BE2C (cell line): Measurements from ENCODE around the gene TRPV4. TPM values are rescaled to one million over a fixed set of nuclear protein-coding genes. Genes with fewer than 3 reads are reported as not detected.

ENCODE experiments used
- DNase-seq: peaks from one replicate; pipeline ENCODE4 v3.0.0-alpha.2; 2020
- H3K27me3 ChIP-seq: fragments of 250-450 bp; sonication (Bioruptor Pico); 2 replicates; pipeline ENCODE4 v1.5.1; 2020; ENCODE audit warnings: mild to moderate bottlenecking
- H3K36me3 ChIP-seq: fragments of 250-450 bp; sonication (Bioruptor Pico); 2 replicates; pipeline ENCODE4 v1.5.1; 2020; ENCODE audit warnings: mild to moderate bottlenecking
- H3K4me1 ChIP-seq: fragments of 250-450 bp; sonication (Bioruptor Pico); 2 replicates; pipeline ENCODE4 v1.5.1; 2020
- H3K4me3 ChIP-seq: 2 replicates; pipeline ENCODE4 v1.5.1; 2011; ENCODE audit warnings: low read depth, low read length
- H3K9me3 ChIP-seq: fragments of 250-450 bp; sonication (Bioruptor Pico); 2 replicates; pipeline ENCODE4 v1.5.1; 2020
- CTCF ChIP-seq: IDR thresholded peaks from 2 replicates; pipeline ENCODE4 v1.5.1; 2012; ENCODE audit warnings: mild to moderate bottlenecking, low read depth, low read length
- polyA plus RNA-seq: library from polyadenylated mRNA; unstranded; fragments of >200 nt; gene quantifications from one replicate; pipeline ENCODE4 v1.2.1, GENCODE V29; 2012; ENCODE audit warnings: low read depth, missing spikeins; ENCODE audit not compliant: insufficient read length, insufficient read depth

TRPV4 gene
- not detected for polyA plus RNA-seq

DNA sequence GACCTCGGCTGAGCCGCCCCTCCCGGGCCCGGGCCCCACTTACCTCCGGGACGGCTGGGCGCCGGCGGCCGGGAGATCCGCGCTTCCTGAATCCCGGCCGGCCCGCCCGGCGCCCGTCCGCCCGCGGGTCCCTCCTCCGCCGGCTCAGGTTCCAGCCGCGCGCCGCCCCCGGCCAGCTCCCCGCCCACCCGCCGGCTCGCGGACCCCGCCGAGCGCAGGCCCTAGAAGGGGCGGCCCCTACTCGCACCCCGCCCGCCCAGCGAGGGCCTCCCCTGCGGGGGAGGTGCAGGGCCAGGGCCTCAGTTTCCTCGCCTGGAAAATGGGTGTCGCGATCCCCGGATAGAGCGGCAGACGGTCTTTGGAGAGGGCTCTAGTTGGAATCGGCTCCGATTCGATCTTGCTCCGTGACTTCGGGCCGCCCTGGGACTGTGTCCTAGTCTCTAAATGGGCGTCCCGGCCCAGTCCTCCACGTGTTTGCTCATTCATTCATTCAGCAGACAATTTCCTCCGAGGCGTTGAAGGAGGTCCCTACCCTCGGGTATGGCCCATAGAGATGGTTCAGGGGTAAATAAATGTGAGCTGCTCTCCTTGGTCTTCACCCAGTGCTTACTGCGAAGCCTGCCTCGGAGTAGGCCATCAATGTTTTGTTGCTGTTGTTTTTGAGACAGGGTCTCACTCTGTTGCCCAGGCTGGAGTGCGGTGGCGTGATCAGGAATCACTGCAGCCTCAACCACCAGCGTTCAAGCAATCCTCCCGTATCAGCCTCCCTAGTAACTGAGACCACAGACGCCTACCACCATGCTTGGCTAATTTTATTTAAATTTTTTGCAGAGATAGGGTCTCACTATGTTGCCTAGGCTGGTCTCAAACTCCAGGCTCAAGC, at the start of gene TRPV4:
Gene TRPV4 (minus strand): TSS at position 92 of the 883 bp plus-strand sequence. CDS start 18,602 bp downstream, outside the sequence.
- H3K4me1 ChIP-seq = no peaks in the 10 kb centered on the region

DNA sequence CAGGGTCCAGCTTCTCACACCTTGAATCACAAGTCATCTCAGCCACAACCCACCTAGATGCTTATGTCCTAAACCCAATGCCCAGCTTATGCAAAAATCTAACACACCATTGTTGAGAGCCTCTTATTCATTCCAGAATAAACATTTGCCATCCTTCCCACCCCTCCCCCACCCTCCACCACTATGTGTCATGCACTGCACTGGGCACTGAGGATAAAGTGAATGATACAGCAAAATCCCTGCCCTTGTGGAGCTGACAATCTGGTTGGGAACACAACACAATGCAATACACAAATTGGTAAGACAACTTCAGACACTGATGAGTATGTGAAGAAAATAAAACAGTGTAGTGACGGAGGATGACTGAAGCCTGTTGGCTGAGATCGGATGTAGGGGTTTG, 48.6 kb upstream of the TRPV4 start:
- Histone ChIP-seq H3K27me3 (peaks cover 44% of the 10 kb centered on the region), H3K36me3 (no peaks in the 10 kb centered on the region), H3K9me3 (no peaks in the 10 kb centered on the region; the same call in 1 of the 2 replicates), H3K4me1 (peaks cover 4% of the 10 kb centered on the region), H3K4me3 (no peak overlapping the region)
- no peak for DNase-seq
- no peak for TF ChIP-seq CTCF

More for the DNA sequence above, at the start of gene TRPV4:
- Histone ChIP-seq H3K9me3 (no peaks in the 10 kb centered on the region), H3K36me3 (no peaks in the 10 kb centered on the region), H3K4me3 (no peak within 1 kb of the TSS), H3K27me3 (peaks cover 26% of the 10 kb centered on the region)
- DNase-seq = no peak
- no peak for TF ChIP-seq CTCF

GRCh38 chr12:109880938-109881337, 47.7 kb upstream of the TRPV4 start:
- no peak for DNase-seq
- Histone ChIP-seq H3K4me1 (peaks cover 4% of the 10 kb centered on the region), H3K4me3 (peak overlapping the region; percentile 52), H3K9me3 (no peaks in the 10 kb centered on the region; the same call in 1 of the 2 replicates), H3K27me3 (peaks cover 44% of the 10 kb centered on the region), H3K36me3 (no peaks in the 10 kb centered on the region)
- TF ChIP-seq CTCF = no peak

DNA sequence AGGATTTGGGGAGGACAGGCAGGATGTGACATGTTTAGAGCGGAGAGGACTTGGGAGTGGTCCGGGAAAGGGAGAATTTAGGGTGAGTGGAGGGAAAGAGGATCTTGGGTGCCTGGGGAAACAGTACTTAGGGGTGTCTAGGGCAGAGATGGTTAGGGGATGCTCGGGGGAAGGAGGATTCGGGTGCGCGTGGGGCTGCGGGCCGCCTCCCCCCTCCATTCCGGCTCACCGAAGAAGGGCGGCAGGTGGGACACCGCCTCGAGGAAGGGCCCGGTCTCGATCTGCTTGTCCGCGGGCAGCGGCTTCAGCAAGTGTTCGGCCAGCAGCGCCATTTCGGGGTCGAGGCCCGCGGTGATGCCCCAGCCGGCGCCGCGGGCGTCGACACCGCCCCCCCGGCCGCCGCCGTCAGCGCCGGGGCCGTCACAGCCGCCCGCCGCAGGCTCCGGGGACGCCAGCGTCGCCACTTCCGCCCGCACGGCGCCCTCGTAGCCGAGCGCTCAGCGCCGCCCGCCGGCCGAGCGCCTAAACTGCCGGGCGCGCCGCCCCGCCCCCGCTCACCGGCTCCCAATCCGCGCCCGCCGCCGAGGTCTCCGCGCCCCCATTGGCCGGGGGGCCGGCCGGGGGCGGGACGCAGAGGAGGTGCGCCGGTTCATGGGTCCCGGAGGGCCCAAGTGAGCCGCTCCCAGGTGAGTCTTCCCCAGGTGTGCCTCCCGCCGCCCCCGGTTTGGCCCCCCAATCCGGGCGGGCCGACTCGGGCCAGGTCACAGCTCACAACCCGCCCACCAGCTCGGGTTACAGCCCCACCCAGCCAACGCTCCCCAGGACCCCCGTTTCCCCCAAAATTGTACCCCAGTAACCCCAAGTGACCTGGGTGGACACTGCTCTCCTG, 47.1 kb upstream of the TRPV4 start, which contains the start of gene GLTP:
Gene GLTP (minus strand): TSS at position 499 of the 889 bp plus-strand sequence. CDS start 167 bp downstream, at position 332.
- Histone ChIP-seq H3K27me3 (peaks cover 44% of the 10 kb centered on the region), H3K36me3 (no peaks in the 10 kb centered on the region), H3K4me1 (peaks cover 4% of the 10 kb centered on the region), H3K9me3 (no peaks in the 10 kb centered on the region; the same call in 1 of the 2 replicates), H3K4me3 (peak within 1 kb of the TSS; percentile 80)
- peak; percentile 14; the same call in 1 of the 2 replicates for TF ChIP-seq CTCF
- DNase-seq = peak; percentile 90

GRCh38 chr12:109879351-109880042, 46.3 kb upstream of the TRPV4 start:
- no peaks in the 10 kb centered on the region for H3K9me3 ChIP-seq
- no peak for TF ChIP-seq CTCF
- no peaks in the 10 kb centered on the region for H3K36me3 ChIP-seq
- H3K4me3 ChIP-seq = peak overlapping the region; percentile 80
- peaks cover 36% of the 10 kb centered on the region for H3K27me3 ChIP-seq
- H3K4me1 ChIP-seq = peaks cover 4% of the 10 kb centered on the region
- no peak for DNase-seq
